HTR-8/SVneo (cell line): Measurements from ENCODE around the gene ENAH.
"Not testable (repeated sequence)": the region's sequence is repeated elsewhere in the genome, so short reads cannot be mapped to it uniquely, and the experiment has no call there.

Experiments used
- DNase-seq: peaks from one replicate; pipeline ENCODE4 v3.0.0; 2011; ENCODE audit warnings: low spot score, mixed read lengths; ENCODE audit not compliant: insufficient read length
- FAIRE-seq: peaks from 2 replicates; lab custom pipeline; 2011; peaks lifted over from hg19 to GRCh38; lab: Jason Lieb, UNC

Gene ENAH

GRCh38 chr1:225652729-225653462 is at the start of gene ENAH:
Gene ENAH (minus strand): TSS chr1:225653123. CDS start chr1:225652690, 433 bp downstream.
- DNase-seq, result peak; percentile 81

DNA sequence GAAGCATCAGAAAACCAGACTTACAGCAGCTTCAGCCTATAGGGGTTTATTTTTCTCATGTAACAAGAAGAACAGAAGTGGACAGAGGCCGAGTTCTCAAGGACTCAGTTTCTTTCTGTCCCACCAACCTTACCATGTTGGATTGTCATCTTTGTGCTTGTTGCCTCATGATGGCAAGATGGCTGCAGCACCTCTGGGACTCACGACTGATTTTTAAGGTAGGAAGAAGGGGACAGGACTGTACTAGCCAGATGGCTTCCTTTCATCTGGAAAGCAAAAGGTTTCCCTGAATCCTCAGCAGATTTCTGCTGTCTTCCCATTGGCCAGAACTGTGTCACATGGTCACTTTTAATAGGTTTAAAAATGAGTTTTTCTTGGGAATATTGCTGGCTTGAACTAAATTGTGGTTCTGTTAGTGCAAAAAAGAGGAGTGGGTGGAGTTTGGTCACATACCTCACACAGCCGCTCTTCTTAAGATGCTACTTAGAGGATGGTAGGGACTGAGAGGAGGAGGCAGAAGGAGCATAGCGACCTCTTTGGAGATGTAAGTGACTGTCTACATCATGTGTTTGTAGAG is 48.1 kb upstream of the ENAH start:
- FAIRE-seq, result no peak

More at GRCh38 chr1:225652729-225653462, at the start of gene ENAH:
- FAIRE-seq, result no peak

GRCh38 chr1:225700164-225700821 is 47.4 kb upstream of the ENAH start:
- DNase-seq (peak; percentile 86), FAIRE-seq (peak; percentile 97)

More for the DNA sequence above, 48.1 kb upstream of the ENAH start:
- no peak for DNase-seq

DNA sequence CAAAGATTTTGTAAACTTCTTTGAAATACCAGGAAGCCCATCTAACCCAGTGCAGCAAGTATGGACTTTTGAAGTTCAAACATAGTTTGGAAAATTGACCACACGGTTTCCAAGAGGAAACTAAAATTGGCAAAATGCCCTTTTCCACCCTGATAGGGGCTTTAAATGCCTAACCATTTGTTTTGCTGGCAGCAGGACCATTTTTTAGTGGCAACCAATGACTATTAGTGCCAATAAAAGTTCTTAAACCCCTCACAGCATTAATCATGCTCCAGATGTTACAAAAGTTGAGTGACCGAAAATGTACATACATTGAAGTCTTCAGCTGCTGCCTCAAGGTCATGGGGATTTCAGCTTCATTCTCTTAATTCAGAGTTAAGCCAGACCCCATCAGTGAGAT is 46.4 kb upstream of the ENAH start:
- DNase-seq (no peak), FAIRE-seq (no peak)

DNA sequence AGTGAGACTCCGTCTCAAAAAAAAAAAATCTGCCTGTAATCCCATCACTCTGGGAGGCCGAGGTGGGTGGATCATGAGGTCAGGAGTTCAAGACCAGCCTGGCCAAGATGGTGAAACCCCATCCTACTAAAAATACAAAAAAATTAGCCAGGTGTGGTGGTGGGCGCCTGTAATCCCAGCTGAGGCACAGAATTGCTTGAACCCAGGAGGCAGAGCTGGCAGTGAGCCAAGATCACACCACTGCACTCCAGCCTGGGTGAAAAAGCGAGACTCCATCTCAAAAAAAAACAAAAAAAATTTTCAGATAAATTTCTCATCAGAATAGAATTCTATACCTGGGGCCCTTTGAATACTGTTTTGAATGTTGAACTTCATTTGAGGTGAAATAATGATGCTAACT is 45.3 kb upstream of the ENAH start:
- not testable (repeated sequence) for DNase-seq, FAIRE-seq

DNA sequence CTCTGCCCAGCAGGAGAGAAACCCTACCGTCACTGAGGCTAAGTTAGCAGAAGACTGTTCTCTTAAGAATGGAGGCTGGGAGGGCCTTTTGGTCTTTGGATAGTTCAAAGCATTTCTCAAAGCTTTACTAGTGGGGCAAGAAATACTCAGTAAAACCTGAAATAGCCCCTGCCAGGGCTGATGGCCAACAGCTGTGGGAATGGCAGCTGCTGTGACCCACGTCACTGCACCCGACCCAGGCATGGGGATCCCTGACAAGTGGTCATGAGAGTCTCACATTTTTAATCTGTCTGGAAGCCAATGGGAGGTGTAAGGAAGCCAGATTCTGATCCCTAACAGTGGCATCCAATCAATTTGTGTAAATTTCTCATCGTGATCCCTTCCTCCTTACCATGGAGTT is 44.5 kb upstream of the ENAH start:
- DNase-seq (no peak), FAIRE-seq (no peak)

DNA sequence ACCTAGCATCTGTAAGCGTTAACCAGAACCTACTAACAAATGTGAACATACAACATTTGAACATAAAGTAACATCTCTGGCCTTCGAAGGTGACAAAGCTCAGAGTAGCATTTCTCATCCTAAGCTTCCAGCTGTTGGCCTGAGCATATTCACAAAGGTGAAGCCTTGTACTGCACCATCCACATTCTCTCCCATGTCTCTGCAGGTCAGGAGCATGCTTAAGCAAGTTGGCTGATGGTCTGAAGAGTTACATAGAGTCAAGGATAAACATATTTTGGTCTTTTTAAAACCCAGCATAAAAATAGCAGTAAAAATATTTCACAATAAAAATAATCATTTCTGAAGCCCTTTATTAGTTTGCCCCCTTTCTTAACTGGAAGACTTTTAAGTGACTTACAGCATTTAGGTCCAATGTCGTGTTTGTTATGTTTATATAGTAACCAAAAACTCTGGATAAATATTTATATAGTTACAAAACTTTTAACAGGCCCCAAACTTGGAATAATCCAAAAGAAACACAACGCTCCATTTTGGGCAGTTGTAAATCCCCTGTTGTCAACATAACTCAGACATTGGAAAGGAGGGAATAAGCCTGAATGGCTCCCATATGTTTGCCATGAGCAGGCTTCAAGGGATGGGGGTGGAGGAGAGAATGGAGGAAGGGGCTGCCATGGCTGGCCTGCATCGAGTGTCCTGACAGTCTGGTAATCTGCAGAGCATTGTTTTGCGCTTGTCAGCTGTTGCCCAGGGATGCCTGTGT is 42.8 kb upstream of the ENAH start:
- FAIRE-seq, result no peak
- no peak for DNase-seq

DNA sequence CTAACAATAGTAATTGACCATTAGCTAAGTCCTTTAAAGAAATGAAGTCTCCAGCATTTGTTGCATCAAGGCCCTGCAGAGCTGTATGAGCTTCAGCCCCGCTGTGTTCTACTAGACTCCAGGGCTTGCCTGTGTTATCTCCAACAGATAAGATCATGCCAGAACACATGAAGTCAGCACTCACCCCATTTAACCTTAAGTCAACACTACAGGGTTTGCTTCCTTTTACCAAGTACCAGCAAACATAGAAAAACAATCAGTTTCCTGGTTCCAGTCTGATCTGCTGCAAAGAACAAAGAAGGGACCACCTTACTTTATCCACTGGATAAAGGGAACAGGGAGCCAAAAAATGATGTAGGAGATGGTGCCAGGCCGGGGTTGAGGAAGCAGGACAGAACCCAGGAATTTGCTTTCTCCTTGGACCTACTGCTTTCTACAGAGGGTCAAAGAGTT is 41.3 kb upstream of the ENAH start:
- FAIRE-seq (no peak), DNase-seq (no peak)

GRCh38 chr1:225693697-225694096 is 40.8 kb upstream of the ENAH start:
- DNase-seq, FAIRE-seq: not testable (repeated sequence)

DNA sequence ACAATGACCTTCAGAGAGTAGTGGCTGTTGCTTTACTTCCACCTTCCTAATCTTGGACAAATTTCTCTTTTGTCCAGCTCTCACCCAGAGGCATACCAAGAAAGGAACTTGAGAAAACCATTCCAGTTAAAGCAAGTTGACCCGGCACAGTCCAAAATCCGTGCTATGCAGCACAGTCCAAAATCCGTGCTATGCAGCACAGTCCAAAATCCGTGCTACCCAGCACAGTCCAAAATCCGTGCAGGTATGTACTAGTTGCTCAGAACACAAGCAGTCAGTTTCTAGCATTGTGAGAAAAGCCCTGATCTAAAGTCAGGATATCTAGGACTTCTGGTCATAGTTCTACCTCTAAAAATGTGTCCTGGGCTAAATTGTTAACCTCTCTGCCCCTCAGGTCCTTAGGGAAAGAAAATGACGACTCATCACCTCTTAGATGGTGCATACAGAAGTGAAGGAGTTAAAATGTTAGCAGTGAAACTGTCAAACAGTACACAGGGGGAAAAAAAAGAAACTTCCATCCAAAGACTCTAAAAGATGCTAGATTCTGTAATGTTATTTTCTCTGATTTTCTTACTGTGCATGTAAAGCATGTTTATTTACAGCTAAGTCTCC is 40.3 kb upstream of the ENAH start:
- DNase-seq (no peak), FAIRE-seq (no peak)

DNA sequence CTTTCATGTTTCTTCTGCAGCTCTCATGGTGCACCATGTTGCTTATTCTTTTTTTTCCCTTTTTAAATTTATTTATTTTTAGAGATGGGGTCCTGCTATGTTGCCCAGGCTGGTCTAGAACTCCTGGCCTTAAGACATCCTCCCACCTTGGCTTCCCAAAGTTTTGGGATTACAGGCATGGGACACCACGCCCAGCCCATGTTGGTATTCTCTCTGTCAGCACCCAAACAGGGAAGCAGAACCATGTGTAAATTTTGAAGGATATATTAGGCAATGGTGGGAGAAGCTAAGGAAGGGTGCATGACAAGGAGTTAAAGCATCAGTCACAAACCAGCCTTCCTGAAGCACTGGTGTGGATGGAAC is 39.6 kb upstream of the ENAH start:
- FAIRE-seq (no peak), DNase-seq (no peak)

GRCh38 chr1:225691861-225692516 is 39.1 kb upstream of the ENAH start:
- DNase-seq (peak; percentile 52), FAIRE-seq (no peak)

DNA sequence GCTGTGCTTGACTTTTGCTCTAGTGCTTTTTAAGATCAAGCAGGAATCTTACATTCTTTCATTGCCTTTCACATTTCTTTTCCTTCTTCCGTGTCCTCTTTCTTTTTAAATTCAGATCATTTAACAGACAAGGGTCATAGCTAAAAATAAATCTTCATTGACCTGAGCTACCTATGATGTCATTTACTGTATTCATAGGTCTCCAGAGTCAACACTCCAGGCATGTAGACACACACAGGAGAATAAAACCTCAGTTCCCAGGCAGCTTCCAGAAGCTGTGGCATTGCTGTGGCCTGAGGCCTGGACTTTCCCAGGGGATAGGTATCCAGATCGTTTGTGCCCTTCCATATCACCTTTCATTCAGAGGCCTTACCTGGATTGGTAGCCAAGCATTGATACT is 38.5 kb upstream of the ENAH start:
- FAIRE-seq, result no peak

DNA sequence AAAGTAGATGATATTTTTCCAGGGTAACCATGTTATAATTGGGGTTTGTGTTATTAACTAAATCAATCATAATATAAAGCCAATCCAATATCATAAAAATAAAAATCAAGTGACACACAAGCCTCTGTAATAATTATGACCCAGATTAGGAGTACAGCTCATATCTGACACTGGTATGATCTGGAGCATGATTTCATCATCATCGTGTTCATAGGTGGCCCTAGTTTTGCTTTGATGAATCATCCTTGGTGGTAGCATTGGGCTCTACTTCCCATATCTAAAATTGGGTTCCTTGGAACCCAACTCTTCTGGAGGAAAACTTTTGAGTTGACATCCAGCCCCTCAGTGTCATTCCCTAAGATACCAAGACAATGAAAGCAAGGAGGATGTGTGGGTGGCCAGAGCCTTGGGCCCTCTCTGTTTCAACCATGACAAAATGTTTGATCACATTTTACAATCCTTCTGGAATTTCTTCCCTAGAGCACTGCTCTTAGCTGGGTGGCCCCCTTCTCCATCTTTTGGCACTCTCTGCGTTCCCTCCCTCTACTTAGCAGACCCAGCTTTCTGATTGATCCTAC is 37.0 kb upstream of the ENAH start:
- no peak for DNase-seq
- FAIRE-seq, result no peak

More for the DNA sequence above, 38.5 kb upstream of the ENAH start:
- DNase-seq, result no peak

DNA sequence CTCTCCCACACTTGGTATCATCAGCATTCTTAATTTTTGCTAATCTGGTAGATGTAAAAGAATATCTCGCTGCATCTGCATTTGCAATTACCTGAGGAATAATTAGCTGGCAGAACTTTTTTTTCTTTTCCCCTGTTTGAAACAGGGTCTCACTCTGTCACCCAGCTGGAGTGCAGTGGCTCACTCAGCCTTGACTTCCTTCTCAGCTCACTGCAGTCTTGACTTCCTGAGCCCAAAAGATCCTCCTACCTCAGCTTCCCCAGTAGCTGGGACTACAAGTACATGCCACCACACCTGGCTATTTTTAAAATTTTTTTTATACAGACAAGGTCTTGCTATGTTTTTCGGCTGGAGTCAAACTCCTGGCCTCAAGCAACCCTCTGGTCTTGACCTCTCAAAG is 35.4 kb upstream of the ENAH start:
- no peak for FAIRE-seq
- DNase-seq, result no peak

DNA sequence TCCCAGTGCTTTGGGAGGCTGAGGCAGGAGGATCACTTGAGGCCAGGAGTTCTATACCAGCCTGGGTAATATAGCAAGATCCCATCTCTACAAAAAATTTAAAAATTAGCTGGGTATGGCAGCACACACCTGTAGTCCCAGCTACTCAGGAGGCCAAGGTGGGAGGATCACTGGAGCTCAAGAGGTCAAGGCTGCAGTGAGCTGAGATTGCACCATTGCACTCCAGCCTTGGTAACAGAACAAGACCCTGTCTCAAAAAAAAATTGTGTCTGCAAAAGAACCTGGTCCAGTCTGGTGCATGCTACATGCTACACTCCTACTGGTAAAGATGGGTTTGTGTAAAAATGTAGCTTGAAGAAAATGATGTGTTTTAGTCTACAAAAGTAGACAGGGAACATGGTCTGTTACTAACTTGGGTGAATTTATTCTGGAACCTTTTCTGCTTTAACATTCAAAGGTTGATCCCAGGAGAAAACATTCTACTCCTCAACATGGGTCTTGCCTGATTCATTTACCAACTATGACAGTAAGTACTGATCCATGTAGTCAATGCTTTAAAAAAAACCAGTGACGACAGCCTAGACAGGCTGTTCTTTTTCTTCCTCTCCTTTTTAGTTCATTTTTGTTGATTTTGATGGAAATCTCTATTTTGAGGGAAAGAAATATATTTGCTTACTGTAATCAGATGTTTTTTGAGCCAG is 32.7 kb upstream of the ENAH start:
- no peak for FAIRE-seq
- no peak for DNase-seq

DNA sequence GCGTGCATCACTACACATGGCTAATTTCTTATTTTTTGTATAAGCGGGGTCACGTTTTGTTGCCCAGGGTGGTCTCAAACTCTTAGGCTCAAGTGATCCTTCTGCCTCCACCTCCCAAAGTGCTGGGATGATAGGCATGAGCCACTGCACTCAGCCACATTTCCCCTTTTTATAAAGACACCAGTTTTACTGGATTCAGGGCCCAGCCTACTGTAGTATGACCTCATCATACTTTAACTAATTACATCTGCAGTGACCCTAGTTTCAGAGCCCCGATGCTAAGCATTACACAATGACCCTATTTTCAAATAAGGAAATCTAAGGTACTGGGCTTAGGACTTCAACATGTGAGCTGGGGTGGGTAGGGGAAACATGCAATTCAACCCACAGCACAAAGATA is 31.8 kb upstream of the ENAH start:
- DNase-seq, result no peak
- FAIRE-seq, result no peak

GRCh38 chr1:225681231-225681630 is 28.3 kb upstream of the ENAH start:
- no peak for DNase-seq
- FAIRE-seq, result no peak

- DNase-seq (no peak), FAIRE-seq (no peak)
Measured at GRCh38 chr1:225678545-225678944, 25.6 kb upstream of the ENAH start.
